HEK293 (cell line): ENCODE measurements around the gene MGMT.
A peak's percentile ranks its signal among the peaks of the same experiment; 100 is the strongest.

Source experiments
- CTCF ChIA-PET: fragments of 350-600 bp; formaldehyde crosslinking; extraction: SDS; loops from one replicate; lab custom pipeline; 2021; ENCODE audit warnings: antibody characterized with exemption; lab: Yijun Ruan, JAX
- POLR2A ChIA-PET: fragments of 300-600 bp; formaldehyde crosslinking; extraction: SDS; loops from one replicate; lab custom pipeline; 2020; ENCODE audit warnings: antibody characterized with exemption, inconsistent platforms; lab: Yijun Ruan, JAX
- H3K27ac ChIP-seq: fragments of 200-500 bp; sonication (Bioruptor generic); 2 replicates; pipeline ENCODE4 v1.5.1; 2014; ENCODE audit warnings: low read depth, low read length, control low read depth, inconsistent platforms; ENCODE audit errors: extremely low read depth
- H3K36me3 ChIP-seq, 2 experiments: fragments of 200-500 bp in 1 of 2; sonication (Bioruptor generic) in 1 of 2; 1 replicate in 1 of 2; 2 replicates in 1 of 2; pipeline ENCODE4 v1.5.1; 2014 to 2017; ENCODE audit warnings: inconsistent platforms in 2 of 2, low read length in 2 of 2; ENCODE audit not compliant: control insufficient read depth in 2 of 2, insufficient read depth in 1 of 2
- H3K4me1 ChIP-seq: fragments of 200-500 bp; sonication (Bioruptor generic); 2 replicates; pipeline ENCODE4 v1.5.1; 2014; ENCODE audit warnings: mild to moderate bottlenecking, low read length, inconsistent platforms; ENCODE audit not compliant: control insufficient read depth, insufficient read depth
- H3K4me3 ChIP-seq: 2 replicates; pipeline ENCODE4 v1.5.1; 2011; ENCODE audit warnings: low read depth, mild to moderate bottlenecking, control low read depth, low read length, moderate library complexity
- H3K9me3 ChIP-seq: fragments of 200-500 bp; sonication (Bioruptor generic); 2 replicates; pipeline ENCODE4 v1.5.1; 2014; ENCODE audit warnings: low read depth, low read length, inconsistent platforms; ENCODE audit not compliant: control insufficient read depth, insufficient read depth
- GLIS1 ChIP-seq: fragments of 450-650 bp; formaldehyde crosslinking; IDR thresholded peaks from 2 replicates; pipeline ENCODE4 v1.5.1; 2016; ENCODE audit warnings: missing biosample characterization, missing genetic modification characterization
- GLIS2 ChIP-seq: fragments of 450-650 bp; formaldehyde crosslinking; IDR thresholded peaks from 2 replicates; pipeline ENCODE4 v1.5.1; 2016; ENCODE audit warnings: missing biosample characterization, missing genetic modification characterization
- HOXA7 ChIP-seq: sonication (generic); formaldehyde crosslinking; IDR thresholded peaks from 2 replicates; pipeline ENCODE4 v1.8.1; 2022; ENCODE audit warnings: missing genetic modification reagents, borderline replicate concordance
- KLF1 ChIP-seq: fragments of 450-650 bp; formaldehyde crosslinking; IDR thresholded peaks from 2 replicates; pipeline ENCODE4 v1.5.1; 2016; ENCODE audit warnings: missing biosample characterization, missing genetic modification characterization
- MYNN ChIP-seq: fragments of 450-650 bp; formaldehyde crosslinking; IDR thresholded peaks from 2 replicates; pipeline ENCODE4 v1.5.1; 2016; ENCODE audit warnings: missing biosample characterization, missing genetic modification characterization, borderline replicate concordance
- SCRT1 ChIP-seq: fragments of 450-650 bp; formaldehyde crosslinking; IDR thresholded peaks from 2 replicates; pipeline ENCODE4 v1.5.1; 2016; ENCODE audit warnings: missing biosample characterization, missing genetic modification characterization, borderline replicate concordance
- SP3 ChIP-seq: fragments of 450-650 bp; formaldehyde crosslinking; IDR thresholded peaks from 2 replicates; pipeline ENCODE4 v1.5.1; 2016; ENCODE audit warnings: missing biosample characterization, missing genetic modification characterization
- SP7 ChIP-seq: fragments of 450-650 bp; formaldehyde crosslinking; IDR thresholded peaks from 2 replicates; pipeline ENCODE4 v1.5.1; 2016; ENCODE audit warnings: missing biosample characterization, missing genetic modification characterization
- WT1 ChIP-seq: fragments of 450-650 bp; formaldehyde crosslinking; IDR thresholded peaks from 2 replicates; pipeline ENCODE4 v1.5.1; 2016; ENCODE audit warnings: missing biosample characterization, missing genetic modification characterization
- YY1 ChIP-seq: fragments of 450-650 bp; formaldehyde crosslinking; IDR thresholded peaks from 2 replicates; pipeline ENCODE4 v1.5.1; 2018; ENCODE audit warnings: missing biosample characterization, missing genetic modification characterization
- ZBTB17 ChIP-seq: fragments of 450-650 bp; formaldehyde crosslinking; IDR thresholded peaks from 2 replicates; pipeline ENCODE4 v1.5.1; 2016; ENCODE audit warnings: missing biosample characterization, missing genetic modification characterization
- ZBTB21 ChIP-seq: fragments of 450-650 bp; formaldehyde crosslinking; IDR thresholded peaks from 2 replicates; pipeline ENCODE4 v1.5.1; 2017; ENCODE audit warnings: missing biosample characterization, missing genetic modification characterization
- ZBTB48 ChIP-seq: fragments of 450-650 bp; formaldehyde crosslinking; IDR thresholded peaks from 2 replicates; pipeline ENCODE4 v1.5.1; 2016; ENCODE audit warnings: missing biosample characterization, missing genetic modification characterization
- ZFP69B ChIP-seq: fragments of 450-650 bp; formaldehyde crosslinking; IDR thresholded peaks from 2 replicates; pipeline ENCODE4 v1.5.1; 2016; ENCODE audit warnings: missing biosample characterization, missing genetic modification characterization
- ZNF114 ChIP-seq: fragments of 450-650 bp; formaldehyde crosslinking; IDR thresholded peaks from 2 replicates; pipeline ENCODE4 v1.5.0; 2017; ENCODE audit warnings: missing biosample characterization, missing genetic modification characterization
- ZNF121 ChIP-seq: fragments of 450-650 bp; formaldehyde crosslinking; IDR thresholded peaks from 2 replicates; pipeline ENCODE4 v1.5.1; 2016; ENCODE audit warnings: missing biosample characterization, missing genetic modification characterization
- ZNF175 ChIP-seq: fragments of 450-650 bp; formaldehyde crosslinking; IDR thresholded peaks from 2 replicates; pipeline ENCODE4 v1.5.1; 2016; ENCODE audit warnings: missing biosample characterization, missing genetic modification characterization
- ZNF2 ChIP-seq: fragments of 450-650 bp; formaldehyde crosslinking; IDR thresholded peaks from 2 replicates; pipeline ENCODE4 v1.5.1; 2016; ENCODE audit warnings: missing biosample characterization, missing genetic modification characterization
- ZNF202 ChIP-seq: fragments of 450-650 bp; formaldehyde crosslinking; IDR thresholded peaks from 2 replicates; pipeline ENCODE4 v1.5.1; 2016; ENCODE audit warnings: missing biosample characterization, missing genetic modification characterization, borderline replicate concordance
- ZNF223 ChIP-seq: fragments of 450-650 bp; formaldehyde crosslinking; IDR thresholded peaks from 2 replicates; pipeline ENCODE4 v1.5.1; 2016; ENCODE audit warnings: missing biosample characterization, missing genetic modification characterization
- ZNF292 ChIP-seq: fragments of 450-650 bp; formaldehyde crosslinking; IDR thresholded peaks from 2 replicates; pipeline ENCODE4 v1.5.1; 2016; ENCODE audit warnings: low read depth, missing biosample characterization, missing genetic modification characterization, borderline replicate concordance
- ZNF354C ChIP-seq: fragments of 450-650 bp; formaldehyde crosslinking; IDR thresholded peaks from 2 replicates; pipeline ENCODE4 v1.5.1; 2016; ENCODE audit warnings: missing biosample characterization, missing genetic modification characterization, low read depth, borderline replicate concordance
- ZNF530 ChIP-seq: fragments of 450-650 bp; formaldehyde crosslinking; IDR thresholded peaks from 2 replicates; pipeline ENCODE4 v1.5.1; 2016; ENCODE audit warnings: low read depth, missing biosample characterization, missing genetic modification characterization
- ZNF548 ChIP-seq: fragments of 450-650 bp; formaldehyde crosslinking; IDR thresholded peaks from 2 replicates; pipeline ENCODE4 v1.5.1; 2016; ENCODE audit warnings: missing biosample characterization, missing genetic modification characterization
- ZNF560 ChIP-seq: fragments of 450-650 bp; formaldehyde crosslinking; IDR thresholded peaks from 2 replicates; pipeline ENCODE4 v1.5.1; 2017; ENCODE audit warnings: missing biosample characterization, missing genetic modification characterization, borderline replicate concordance
- ZNF561 ChIP-seq: fragments of 450-650 bp; IDR thresholded peaks from 2 replicates; pipeline ENCODE4 v1.5.1; 2018; ENCODE audit warnings: missing biosample characterization, missing genetic modification characterization, borderline replicate concordance
- ZNF571 ChIP-seq: fragments of 450-650 bp; formaldehyde crosslinking; IDR thresholded peaks from 2 replicates; pipeline ENCODE4 v1.5.0; 2017; ENCODE audit warnings: missing biosample characterization, missing genetic modification characterization
- ZNF654 ChIP-seq: fragments of 450-650 bp; formaldehyde crosslinking; IDR thresholded peaks from 2 replicates; pipeline ENCODE4 v1.5.1; 2016; ENCODE audit warnings: low read depth, missing biosample characterization, missing genetic modification characterization
- ZNF658 ChIP-seq: fragments of 450-650 bp; formaldehyde crosslinking; IDR thresholded peaks from 2 replicates; pipeline ENCODE4; 2016; ENCODE audit warnings: missing biosample characterization, missing genetic modification characterization
- ZNF660 ChIP-seq: fragments of 450-650 bp; IDR thresholded peaks from 2 replicates; pipeline ENCODE4 v1.5.1; 2018; ENCODE audit warnings: missing biosample characterization, mild to moderate bottlenecking, missing genetic modification characterization
- ZNF777 ChIP-seq: fragments of 450-650 bp; formaldehyde crosslinking; IDR thresholded peaks from 2 replicates; pipeline ENCODE4 v1.5.1; 2017; ENCODE audit warnings: missing biosample characterization, missing genetic modification characterization, borderline replicate concordance
- ZNF791 ChIP-seq: fragments of 450-650 bp; formaldehyde crosslinking; IDR thresholded peaks from 2 replicates; pipeline ENCODE4 v1.5.1; 2016; ENCODE audit warnings: missing biosample characterization, missing genetic modification characterization
- ZNF837 ChIP-seq: fragments of 450-650 bp; formaldehyde crosslinking; IDR thresholded peaks from 2 replicates; pipeline ENCODE4 v1.5.1; 2016; ENCODE audit warnings: missing biosample characterization, missing genetic modification characterization
- ZXDB ChIP-seq: fragments of 450-650 bp; formaldehyde crosslinking; IDR thresholded peaks from 2 replicates; pipeline ENCODE4 v1.5.1; 2016; ENCODE audit warnings: missing biosample characterization, missing genetic modification characterization
- TF ChIP-seq, protein P1 (sequence below): fragments of 450-650 bp; formaldehyde crosslinking; IDR thresholded peaks from 2 replicates; pipeline ENCODE4 v1.5.1; 2016; ENCODE audit warnings: missing biosample characterization, missing genetic modification characterization
- TF ChIP-seq, protein P2 (sequence below): fragments of 450-650 bp; formaldehyde crosslinking; conservative IDR thresholded peaks from 2 replicates; pipeline ENCODE4 v1.5.1; 2016; ENCODE audit warnings: low read depth, missing biosample characterization, missing genetic modification characterization

Gene MGMT

DNA sequence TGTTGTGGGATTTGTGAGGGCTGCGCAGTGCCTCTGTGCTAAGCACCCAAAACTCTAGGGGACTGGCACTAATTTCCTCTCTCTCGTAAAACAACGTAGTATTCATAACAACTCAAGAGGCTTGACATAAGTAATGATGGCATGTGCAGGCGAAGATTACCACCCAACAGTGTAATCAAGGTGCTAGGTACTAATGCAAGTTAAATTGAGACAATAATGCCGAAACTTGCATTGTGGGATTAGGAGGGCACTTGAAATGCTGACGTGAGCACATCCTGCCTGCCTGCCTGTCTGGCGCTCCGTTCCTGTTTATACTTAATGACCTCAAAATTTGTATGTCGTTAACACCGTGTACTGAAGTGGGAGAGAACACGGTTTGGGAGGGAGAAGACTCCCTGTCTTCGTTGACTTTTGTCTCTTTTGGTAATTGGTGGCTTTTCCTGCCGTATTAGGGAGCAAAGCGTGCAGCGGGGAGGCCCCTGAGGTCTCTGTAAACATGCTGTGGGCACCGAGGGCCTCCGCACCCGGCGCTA is 139.0 kb downstream of the MGMT start:
- Histone ChIP-seq H3K9me3 (no peaks in the 10 kb centered on the region), H3K27ac (peak overlapping the region; percentile 83), H3K4me1 (peaks cover 10% of the 10 kb centered on the region), H3K4me3 (no peak overlapping the region), H3K36me3 (no peaks in the 10 kb centered on the region)
- ChIA-PET CTCF (no interaction called here), POLR2A (no interaction called here)
- no peak for TF ChIP-seq ZNF223 (tag by site-specific recombination)
- TF ChIP-seq ZNF292 = no peak
- TF ChIP-seq ZNF571 (tag by site-specific recombination) = no peak
- TF ChIP-seq ZNF175 = no peak
- TF ChIP-seq ZNF658 (tag by site-specific recombination) = no peak
- TF ChIP-seq ZBTB48 (tag by site-specific recombination) = peak; percentile 64
- peak; percentile 53; the same call in 1 of the 2 replicates for TF ChIP-seq ZFP69B (tag by site-specific recombination)
- TF ChIP-seq ZNF560 (tag by site-specific recombination) = no peak
- TF ChIP-seq ZNF114 (tag by site-specific recombination) = no peak
- TF ChIP-seq ZNF837 (tag by site-specific recombination) = no peak
- TF ChIP-seq YY1 = no peak; the same call in 1 of the 2 replicates
- TF ChIP-seq ZNF777 = no peak
- peak; percentile 100 for TF ChIP-seq WT1
- 0 out of 2 replicates have a peak, but pooled peaks have one; percentile 56 for TF ChIP-seq GLIS2 (tag by site-specific recombination)
- peak; percentile 86 for TF ChIP-seq ZBTB17
- no peak for TF ChIP-seq ZNF660 (tag by site-specific recombination)
- TF ChIP-seq ZNF654 (tag by site-specific recombination) = no peak; the same call in 1 of the 2 replicates
- TF ChIP-seq ZNF561 (tag by site-specific recombination) = peak; percentile 96
- peak; percentile 100 for TF ChIP-seq SP7
- peak; percentile 93 for TF ChIP-seq ZBTB21
- peak; percentile 92 for TF ChIP-seq ZXDB
- no peak for TF ChIP-seq HOXA7
- no peak for TF ChIP-seq ZNF202 (tag by site-specific recombination)
- TF ChIP-seq, protein P1, sequence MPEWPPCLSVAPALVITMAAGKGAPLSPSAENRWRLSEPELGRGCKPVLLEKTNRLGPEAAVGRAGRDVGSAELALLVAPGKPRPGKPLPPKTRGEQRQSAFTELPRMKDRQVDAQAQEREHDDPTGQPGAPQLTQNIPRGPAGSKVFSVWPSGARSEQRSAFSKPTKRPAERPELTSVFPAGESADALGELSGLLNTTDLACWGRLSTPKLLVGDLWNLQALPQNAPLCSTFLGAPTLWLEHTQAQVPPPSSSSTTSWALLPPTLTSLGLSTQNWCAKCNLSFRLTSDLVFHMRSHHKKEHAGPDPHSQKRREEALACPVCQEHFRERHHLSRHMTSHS (tag by site-specific recombination) = peak; percentile 91
- TF ChIP-seq KLF1 (tag by site-specific recombination) = peak; percentile 47; the same call in 1 of the 2 replicates
- no peak for TF ChIP-seq ZNF530 (tag by site-specific recombination)
- peak; percentile 35; the same call in 1 of the 2 replicates for TF ChIP-seq MYNN (tag by site-specific recombination)
- TF ChIP-seq SP3 (tag by site-specific recombination) = no peak
- peak; percentile 95 for TF ChIP-seq GLIS1 (tag by site-specific recombination)
- TF ChIP-seq, protein P2, sequence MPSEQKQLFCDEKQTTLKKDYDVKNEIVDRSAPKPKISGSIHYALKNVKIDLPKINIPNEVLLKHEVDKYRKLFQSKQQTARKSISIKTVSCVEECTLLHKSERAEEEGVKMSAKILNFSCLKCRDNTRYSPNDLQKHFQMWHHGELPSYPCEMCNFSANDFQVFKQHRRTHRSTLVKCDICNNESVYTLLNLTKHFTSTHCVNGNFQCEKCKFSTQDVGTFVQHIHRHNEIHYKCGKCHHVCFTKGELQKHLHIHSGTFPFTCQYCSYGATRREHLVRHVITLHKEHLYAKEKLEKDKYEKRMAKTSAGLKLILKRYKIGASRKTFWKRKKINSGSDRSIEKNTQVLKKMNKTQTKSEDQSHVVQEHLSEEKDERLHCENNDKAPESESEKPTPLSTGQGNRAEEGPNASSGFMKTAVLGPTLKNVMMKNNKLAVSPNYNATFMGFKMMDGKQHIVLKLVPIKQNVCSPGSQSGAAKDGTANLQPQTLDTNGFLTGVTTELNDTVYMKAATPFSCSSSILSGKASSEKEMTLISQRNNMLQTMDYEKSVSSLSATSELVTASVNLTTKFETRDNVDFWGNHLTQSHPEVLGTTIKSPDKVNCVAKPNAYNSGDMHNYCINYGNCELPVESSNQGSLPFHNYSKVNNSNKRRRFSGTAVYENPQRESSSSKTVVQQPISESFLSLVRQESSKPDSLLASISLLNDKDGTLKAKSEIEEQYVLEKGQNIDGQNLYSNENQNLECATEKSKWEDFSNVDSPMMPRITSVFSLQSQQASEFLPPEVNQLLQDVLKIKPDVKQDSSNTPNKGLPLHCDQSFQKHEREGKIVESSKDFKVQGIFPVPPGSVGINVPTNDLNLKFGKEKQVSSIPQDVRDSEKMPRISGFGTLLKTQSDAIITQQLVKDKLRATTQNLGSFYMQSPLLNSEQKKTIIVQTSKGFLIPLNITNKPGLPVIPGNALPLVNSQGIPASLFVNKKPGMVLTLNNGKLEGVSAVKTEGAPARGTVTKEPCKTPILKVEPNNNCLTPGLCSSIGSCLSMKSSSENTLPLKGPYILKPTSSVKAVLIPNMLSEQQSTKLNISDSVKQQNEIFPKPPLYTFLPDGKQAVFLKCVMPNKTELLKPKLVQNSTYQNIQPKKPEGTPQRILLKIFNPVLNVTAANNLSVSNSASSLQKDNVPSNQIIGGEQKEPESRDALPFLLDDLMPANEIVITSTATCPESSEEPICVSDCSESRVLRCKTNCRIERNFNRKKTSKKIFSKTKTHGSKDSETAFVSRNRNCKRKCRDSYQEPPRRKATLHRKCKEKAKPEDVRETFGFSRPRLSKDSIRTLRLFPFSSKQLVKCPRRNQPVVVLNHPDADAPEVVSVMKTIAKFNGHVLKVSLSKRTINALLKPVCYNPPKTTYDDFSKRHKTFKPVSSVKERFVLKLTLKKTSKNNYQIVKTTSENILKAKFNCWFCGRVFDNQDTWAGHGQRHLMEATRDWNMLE (tag by site-specific recombination) = 0 out of 2 replicates have a peak, but pooled peaks have one; percentile 27
- TF ChIP-seq ZNF791 (tag by site-specific recombination) = no peak
- TF ChIP-seq ZNF548 = no peak
- TF ChIP-seq ZNF2 (tag by site-specific recombination) = peak; percentile 92; the same call in 1 of the 2 replicates
- no peak for TF ChIP-seq ZNF354C (tag by site-specific recombination)
- TF ChIP-seq SCRT1 = peak; percentile 72
- no peak for TF ChIP-seq ZNF121 (tag by site-specific recombination)
